OCI-M2 (cell line): ENCODE data around the gene CNTN5.

Experiments used
- DNase-seq: peaks from one replicate; lab custom pipeline; 2025; ENCODE audit not compliant: unreplicated experiment; lab: John Stamatoyannopoulos, UW

CNTN5 gene

DNA sequence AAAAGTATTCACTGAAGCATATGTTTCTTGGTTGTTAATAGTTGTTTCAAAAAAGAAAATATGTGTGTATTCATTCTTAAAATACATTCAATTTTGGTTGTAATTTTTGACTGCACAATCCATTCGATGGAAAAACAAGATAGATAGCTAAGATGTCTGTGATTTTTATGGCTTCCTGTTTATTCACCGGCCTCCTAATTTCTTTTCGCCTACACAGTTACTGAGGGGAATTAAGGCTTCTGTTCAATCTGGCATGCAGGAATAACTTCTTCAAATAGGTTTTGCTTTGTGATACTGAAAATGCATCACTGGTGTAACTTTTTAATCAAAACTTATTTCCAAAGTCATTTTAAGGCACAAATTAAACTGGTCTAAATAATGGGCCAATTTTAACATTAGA, 1375.5 kb downstream of the CNTN5 start:
- DNase-seq = no peak

DNA sequence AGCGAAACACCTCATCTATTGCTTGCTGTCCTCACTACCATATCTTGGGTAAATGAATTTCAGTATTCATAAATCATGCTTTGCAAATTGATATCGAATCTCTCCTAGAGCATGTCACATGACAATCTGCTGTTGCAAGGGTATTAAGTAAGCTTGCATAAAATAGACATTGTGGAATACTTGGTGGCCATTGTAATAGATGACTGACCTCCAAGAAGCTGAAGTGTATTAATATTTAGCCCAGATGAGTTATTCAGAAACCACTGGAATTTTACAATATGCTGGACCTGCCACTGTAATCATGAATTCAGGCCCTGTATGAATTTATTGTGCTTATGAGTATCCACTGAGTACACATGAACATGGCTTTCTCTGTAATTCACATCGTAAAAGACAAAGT, 1376.7 kb downstream of the CNTN5 start:
- DNase-seq = no peak

DNA sequence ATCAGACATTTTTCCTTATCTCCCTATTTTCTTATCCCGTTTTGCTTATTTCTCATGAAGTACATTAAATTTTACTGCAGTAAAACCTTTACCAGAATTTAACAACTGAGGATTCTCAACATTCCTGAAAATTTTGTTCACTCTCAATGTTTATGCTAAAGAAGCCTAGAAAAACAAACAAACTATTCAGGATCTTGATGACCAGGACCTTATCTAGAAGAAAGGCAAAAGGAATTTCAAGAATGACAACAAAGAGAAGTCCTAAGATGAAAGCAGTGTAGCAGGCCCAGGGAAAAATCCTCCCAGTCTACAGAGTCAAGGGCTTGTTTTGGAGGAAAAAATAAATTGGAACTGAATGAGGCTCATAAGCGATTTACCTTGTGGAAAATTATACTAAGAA, 1383.1 kb downstream of the CNTN5 start:
- no peak for DNase-seq

DNA sequence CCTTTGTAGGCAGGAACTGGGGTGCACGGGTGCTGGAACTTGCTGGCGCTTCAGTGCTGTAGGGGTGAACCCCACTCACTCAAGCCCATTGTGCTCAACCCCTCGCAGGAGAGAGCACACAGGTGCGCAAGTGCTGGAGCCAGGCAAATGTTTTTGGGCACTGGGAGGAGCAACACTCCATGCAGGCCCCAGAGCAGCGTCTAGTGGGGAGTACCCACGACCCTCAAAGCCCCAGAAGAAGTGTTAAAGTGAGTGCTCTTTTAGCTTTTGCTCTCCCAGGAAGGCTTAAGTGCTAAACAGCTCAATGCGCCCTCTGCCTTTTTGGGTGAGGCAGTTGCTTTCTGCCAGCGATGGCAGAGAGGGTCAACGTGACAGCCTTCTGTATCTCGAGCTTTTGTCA, 1384.2 kb downstream of the CNTN5 start:
- no peak for DNase-seq
